HG03025 (cell line): Measurements from ENCODE around the gene DST.

Source experiments
- ATAC-seq: cut with Tn5 transposase; IDR thresholded peaks from one replicate; pipeline ENCODE4 v1.9.1; 2021; ENCODE audit warnings: mild to moderate bottlenecking, moderate library complexity; ENCODE audit not compliant: unreplicated experiment, low FRiP score

DST gene

GRCh38 chr6:56491606-56492328 lies 150.9 kb downstream of the DST start:
- no peak for ATAC-seq

GRCh38 chr6:56490993-56491392 lies 151.7 kb downstream of the DST start:
- no peak for ATAC-seq

GRCh38 chr6:56489559-56489958 lies 153.1 kb downstream of the DST start:
- ATAC-seq = no peak

GRCh38 chr6:56488281-56488680 lies 154.4 kb downstream of the DST start:
- no peak for ATAC-seq

- ATAC-seq = no peak
Measured at GRCh38 chr6:56486681-56487080, 156.0 kb downstream of the DST start.

- ATAC-seq = no peak
Measured at GRCh38 chr6:56484669-56485068, 158.0 kb downstream of the DST start.

GRCh38 chr6:56483929-56484328 lies 158.8 kb downstream of the DST start:
- no peak for ATAC-seq

- no peak for ATAC-seq
Measured at GRCh38 chr6:56482525-56482924, 160.2 kb downstream of the DST start.

- no peak for ATAC-seq
Measured at GRCh38 chr6:56481957-56482356, 160.7 kb downstream of the DST start.

- no peak for ATAC-seq
Measured at GRCh38 chr6:56480654-56481337, 161.9 kb downstream of the DST start.

- ATAC-seq = no peak
Measured at GRCh38 chr6:56480246-56480645, 162.4 kb downstream of the DST start.

GRCh38 chr6:56479381-56479780 lies 163.3 kb downstream of the DST start:
- ATAC-seq = no peak

- ATAC-seq = no peak
Measured at GRCh38 chr6:56478202-56478601, 164.5 kb downstream of the DST start.

GRCh38 chr6:56477241-56477640 lies 165.4 kb downstream of the DST start:
- no peak for ATAC-seq

GRCh38 chr6:56475736-56476457 lies 166.8 kb downstream of the DST start:
- no peak for ATAC-seq

- ATAC-seq = no peak
Measured at GRCh38 chr6:56474532-56474931, 168.2 kb downstream of the DST start.

- ATAC-seq = no peak
Measured at GRCh38 chr6:56463443-56463842, 179.2 kb downstream of the DST start.

- no peak for ATAC-seq
Measured at GRCh38 chr6:56459030-56459805, 183.5 kb downstream of the DST start.

- ATAC-seq = no peak
Measured at GRCh38 chr6:56458324-56458884, 184.3 kb downstream of the DST start.

GRCh38 chr6:56456785-56457184 lies 185.9 kb downstream of the DST start:
- ATAC-seq = no peak
